ENCODE results near the gene TIMM29. TPM values are rescaled to one million over a fixed set of nuclear protein-coding genes. Genes with fewer than 3 reads are reported as not detected.
A peak's percentile ranks its signal among the peaks of the same experiment; 100 is the strongest.

Gene TIMM29
- total RNA-seq: 10 to 100 TPM; 18.8 to 28.5 (median 26.0) TPM
- polyA plus RNA-seq: 10 to 100 TPM in 2 of 3 donors, 1 to 10 TPM in 1; 9.6 to 22.6 (median 15.5) TPM

DNA sequence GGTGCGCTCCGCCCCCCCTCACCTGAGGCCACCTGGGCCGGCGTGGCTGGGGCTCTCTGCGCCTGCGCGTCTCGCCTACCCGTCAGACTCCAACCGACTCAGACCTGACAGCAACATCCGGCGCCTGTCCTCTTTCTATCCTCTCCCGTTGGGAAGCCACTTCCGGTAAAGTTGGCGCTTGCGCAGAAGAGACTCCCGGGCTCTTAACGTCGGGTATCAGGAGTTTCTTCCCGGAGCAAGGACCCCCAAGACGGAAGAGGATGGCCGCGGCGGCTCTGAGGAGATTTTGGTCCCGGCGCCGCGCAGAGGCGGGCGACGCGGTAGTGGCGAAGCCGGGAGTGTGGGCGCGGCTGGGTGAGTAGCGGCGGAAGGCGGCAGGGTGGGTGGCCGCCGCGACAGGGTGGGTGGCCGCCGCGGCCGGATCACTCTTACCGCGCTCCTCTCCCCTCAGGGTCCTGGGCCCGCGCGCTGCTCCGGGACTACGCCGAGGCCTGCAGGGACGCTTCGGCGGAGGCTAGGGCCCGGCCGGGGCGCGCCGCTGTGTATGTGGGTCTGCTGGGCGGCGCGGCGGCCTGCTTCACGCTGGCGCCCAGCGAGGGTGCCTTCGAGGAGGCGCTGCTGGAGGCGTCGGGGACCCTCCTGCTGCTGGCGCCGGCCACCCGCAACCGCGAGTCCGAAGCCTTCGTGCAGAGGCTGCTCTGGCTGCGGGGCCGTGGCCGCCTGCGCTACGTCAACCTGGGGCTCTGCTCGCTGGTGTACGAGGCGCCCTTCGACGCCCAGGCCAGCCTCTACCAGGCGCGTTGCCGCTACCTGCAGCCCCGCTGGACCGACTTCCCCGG lies at the start of gene TIMM29, which contains the start of gene YIPF2:
TSS of gene TIMM29 (plus strand) at position 249 of the 839 bp plus-strand sequence. CDS start at position 261, 12 bp downstream.
TSS of gene YIPF2 (minus strand) at position 77 of the 839 bp plus-strand sequence. CDS start 229 bp downstream, outside the sequence.
- H3K36me3 ChIP-seq: peaks cover 0 to 28% (median 9%) of the 10 kb centered on the region in 4 donors
- 0% methylated on average over 96 of the region's 96 CpGs for WGBS, 2 donors

DNA sequence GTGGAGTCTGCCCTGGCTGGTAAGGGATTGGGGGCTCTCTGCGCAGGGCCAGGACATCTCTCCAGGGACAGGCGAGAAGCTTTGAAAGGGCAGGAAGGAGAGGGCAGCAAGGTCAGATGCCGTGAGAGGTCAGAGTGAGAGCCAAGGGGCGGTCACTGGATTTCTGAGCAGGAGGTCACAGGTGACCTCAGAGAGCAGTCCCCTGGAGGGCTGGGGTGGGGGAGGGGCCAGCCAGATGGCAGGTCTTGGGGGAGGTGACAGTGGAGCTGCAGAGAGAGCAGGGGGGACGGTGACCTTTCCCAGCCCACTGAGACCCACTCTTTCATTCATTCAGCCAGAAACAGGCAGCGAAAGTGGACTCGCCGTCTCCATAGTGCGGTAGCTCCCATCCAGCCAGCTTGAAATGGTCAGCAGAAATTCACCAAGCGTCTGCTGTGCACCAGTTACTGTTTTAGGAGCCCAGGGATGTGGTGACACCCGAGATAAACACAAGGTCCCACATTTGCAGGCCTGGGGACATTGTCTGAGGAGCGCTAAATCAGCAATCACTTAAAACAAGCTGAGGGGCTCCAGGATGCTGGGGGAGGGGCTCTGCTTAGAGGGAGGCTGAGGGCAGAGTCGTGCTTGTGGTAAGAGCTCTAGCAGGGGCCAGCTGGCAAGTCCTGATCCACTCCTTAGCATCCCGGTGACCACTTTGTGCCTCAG lies 47.1 kb upstream of the TIMM29 start:
- TF ChIP-seq POLR2AphosphoS5 (IDR thresholded peaks at IDR 0.05) (no peak), EP300 (IDR thresholded peaks at IDR 0.05) (no peak), POLR2A (IDR thresholded peaks at IDR 0.05) (no peak)
- TF ChIP-seq, protein P1, sequence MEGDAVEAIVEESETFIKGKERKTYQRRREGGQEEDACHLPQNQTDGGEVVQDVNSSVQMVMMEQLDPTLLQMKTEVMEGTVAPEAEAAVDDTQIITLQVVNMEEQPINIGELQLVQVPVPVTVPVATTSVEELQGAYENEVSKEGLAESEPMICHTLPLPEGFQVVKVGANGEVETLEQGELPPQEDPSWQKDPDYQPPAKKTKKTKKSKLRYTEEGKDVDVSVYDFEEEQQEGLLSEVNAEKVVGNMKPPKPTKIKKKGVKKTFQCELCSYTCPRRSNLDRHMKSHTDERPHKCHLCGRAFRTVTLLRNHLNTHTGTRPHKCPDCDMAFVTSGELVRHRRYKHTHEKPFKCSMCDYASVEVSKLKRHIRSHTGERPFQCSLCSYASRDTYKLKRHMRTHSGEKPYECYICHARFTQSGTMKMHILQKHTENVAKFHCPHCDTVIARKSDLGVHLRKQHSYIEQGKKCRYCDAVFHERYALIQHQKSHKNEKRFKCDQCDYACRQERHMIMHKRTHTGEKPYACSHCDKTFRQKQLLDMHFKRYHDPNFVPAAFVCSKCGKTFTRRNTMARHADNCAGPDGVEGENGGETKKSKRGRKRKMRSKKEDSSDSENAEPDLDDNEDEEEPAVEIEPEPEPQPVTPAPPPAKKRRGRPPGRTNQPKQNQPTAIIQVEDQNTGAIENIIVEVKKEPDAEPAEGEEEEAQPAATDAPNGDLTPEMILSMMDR (IDR thresholded peaks at IDR 0.05): no peak
- intact Hi-C loops (cut with DNase I): no loop called here
- Histone ChIP-seq H3K27me3 (no peaks in the 10 kb centered on the region), H3K27ac (no peak overlapping the region), H3K4me3 (no peak overlapping the region), H3K36me3 (no peaks in the 10 kb centered on the region), H3K9me3 (no peaks in the 10 kb centered on the region), H3K4me1 (peaks cover 0 to 92% (median 75%) of the 10 kb centered on the region in 4 donors)
- 87 to 89% methylated on average over 14 of the region's 14 CpGs for WGBS, 2 donors
- no peak for DNase-seq

More for the DNA sequence above, at the start of gene TIMM29, which contains the start of gene YIPF2:
- H3K27ac ChIP-seq: peak within 1 kb of the TSS; percentile 88 to 92 (median 90)
- no peaks in the 10 kb centered on the region for H3K27me3 ChIP-seq
- H3K4me1 ChIP-seq: peaks cover 0 to 38% (median 26%) of the 10 kb centered on the region in 4 donors
- peak; percentile 49 to 68 for TF ChIP-seq POLR2A (IDR thresholded peaks at IDR 0.05)
- TF ChIP-seq, protein P1 (IDR thresholded peaks at IDR 0.05): no peak
- peak; percentile 49 to 83 (median 81) for TF ChIP-seq POLR2AphosphoS5 (IDR thresholded peaks at IDR 0.05)
- no peak for TF ChIP-seq EP300 (IDR thresholded peaks at IDR 0.05)
- peak within 1 kb of the TSS; percentile 90 to 100 (median 98) for H3K4me3 ChIP-seq
- peak; percentile 99 for DNase-seq
- H3K9me3 ChIP-seq: no peaks in the 10 kb centered on the region
- intact Hi-C loops (cut with DNase I): loop anchor here (2.0 kb wide), 1 partner anchor 56 kb away; no protein-coding TSS in a partner anchor

DNA sequence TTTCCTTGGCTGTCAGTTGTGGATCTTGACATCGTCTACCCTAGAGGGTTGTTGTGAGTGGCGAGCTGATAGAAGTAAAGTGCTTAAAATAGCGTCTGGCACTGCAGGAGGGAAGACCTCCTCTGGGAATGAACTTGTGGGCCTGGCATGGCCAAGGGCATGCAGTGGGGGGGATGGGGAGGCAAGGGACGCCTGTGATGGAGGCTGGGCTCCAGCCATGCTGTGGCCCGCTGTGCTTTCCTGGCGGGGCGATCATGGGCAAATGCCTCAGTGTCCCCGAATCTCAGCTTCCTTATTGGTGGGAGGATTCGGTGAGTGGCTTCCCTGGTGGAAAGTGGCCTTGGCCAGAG lies 46.5 kb upstream of the TIMM29 start:
- 90 to 93% methylated on average over 9 of the region's 9 CpGs for WGBS, 2 donors
- peaks cover 0 to 92% (median 74%) of the 10 kb centered on the region in 4 donors for H3K4me1 ChIP-seq

DNA sequence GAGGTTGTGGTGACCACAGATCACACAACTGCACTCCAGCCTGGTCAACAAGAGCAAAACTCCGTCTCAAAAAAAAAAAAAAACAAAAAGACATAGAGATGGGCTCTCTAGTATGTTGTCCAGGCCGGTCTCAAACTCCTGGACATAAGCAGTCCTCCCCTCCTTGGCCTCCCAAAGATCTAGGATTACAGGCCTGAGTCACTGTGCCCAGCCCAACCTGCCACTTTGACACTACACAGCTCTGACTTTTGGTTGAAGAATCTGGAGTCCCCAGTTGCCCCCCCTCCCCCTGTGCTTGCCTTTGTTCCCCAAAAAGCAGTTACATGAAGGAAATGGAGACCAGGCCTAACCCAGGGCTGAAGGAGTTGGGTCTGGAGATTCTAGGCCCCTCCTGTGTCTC lies 44.3 kb upstream of the TIMM29 start:
- intact Hi-C loops (cut with DNase I): no loop called here
- H3K27me3 ChIP-seq: no peaks in the 10 kb centered on the region
- peak overlapping the region; percentile 20 to 78 (median 76) for H3K27ac ChIP-seq
- peak; percentile 85 for DNase-seq
- H3K36me3 ChIP-seq: no peaks in the 10 kb centered on the region
- no peak overlapping the region for H3K4me3 ChIP-seq
- TF ChIP-seq EP300 (IDR thresholded peaks at IDR 0.05): no peak
- peak; percentile 54 to 87 (median 80) for TF ChIP-seq POLR2AphosphoS5 (IDR thresholded peaks at IDR 0.05)
- WGBS, 2 donors: 74 to 93% methylated on average over 2 of the region's 2 CpGs
- H3K4me1 ChIP-seq: peaks cover 0 to 90% (median 74%) of the 10 kb centered on the region in 4 donors
- no peaks in the 10 kb centered on the region for H3K9me3 ChIP-seq

More for the DNA sequence above, 46.5 kb upstream of the TIMM29 start:
- H3K27ac ChIP-seq: no peak overlapping the region
- TF ChIP-seq EP300 (IDR thresholded peaks at IDR 0.05): no peak
- no peak for TF ChIP-seq POLR2A (IDR thresholded peaks at IDR 0.05)
- TF ChIP-seq, protein P1 (IDR thresholded peaks at IDR 0.05): no peak
- TF ChIP-seq POLR2AphosphoS5 (IDR thresholded peaks at IDR 0.05): no peak
- intact Hi-C loops (cut with DNase I): no loop called here
- no peaks in the 10 kb centered on the region for H3K27me3 ChIP-seq
- H3K9me3 ChIP-seq: no peaks in the 10 kb centered on the region
- H3K4me3 ChIP-seq: no peak overlapping the region
- DNase-seq: no peak
- H3K36me3 ChIP-seq: no peaks in the 10 kb centered on the region

Data from sigmoid colon (tissue), 7 donors.